ENCODE measurements around the gene RBM4.
A peak's percentile ranks its signal among the peaks of the same experiment; 100 is the strongest.
"Not testable (repeated sequence)": the region's sequence is repeated elsewhere in the genome, so short reads cannot be mapped to it uniquely, and the experiment has no call there.

The RBM4 gene

GRCh38 chr11:66617155-66617834 is 21.2 kb upstream of the RBM4 start:
- FAIRE-seq: no peak

- no peak for FAIRE-seq
Measured at GRCh38 chr11:66619080-66619554, 19.4 kb upstream of the RBM4 start.

GRCh38 chr11:66624450-66624849 is 14.1 kb upstream of the RBM4 start:
- FAIRE-seq: no peak

- no peak for FAIRE-seq
Measured at GRCh38 chr11:66625041-66625751, 13.3 kb upstream of the RBM4 start.

GRCh38 chr11:66625752-66626149 is 12.8 kb upstream of the RBM4 start:
- FAIRE-seq: no peak

GRCh38 chr11:66626382-66626781 is 12.1 kb upstream of the RBM4 start:
- no peak for FAIRE-seq

GRCh38 chr11:66626926-66627325 is 11.6 kb upstream of the RBM4 start:
- no peak for FAIRE-seq

GRCh38 chr11:66628061-66628603 is 10.4 kb upstream of the RBM4 start:
- FAIRE-seq: no peak

GRCh38 chr11:66629356-66629755 is 9.1 kb upstream of the RBM4 start:
- no peak for FAIRE-seq

- FAIRE-seq: no peak
Measured at GRCh38 chr11:66631883-66632282, 6.6 kb upstream of the RBM4 start.

GRCh38 chr11:66632952-66633351 is 5.6 kb upstream of the RBM4 start:
- FAIRE-seq: no peak

- FAIRE-seq: no peak
Measured at GRCh38 chr11:66636411-66636810, 2.1 kb upstream of the RBM4 start.

GRCh38 chr11:66637557-66638176 is 836 bp upstream of the RBM4 start:
- peak; percentile 40 for FAIRE-seq

GRCh38 chr11:66639066-66639813 is 737 bp downstream of the RBM4 start:
- FAIRE-seq: no peak

- not testable (repeated sequence) for FAIRE-seq
Measured at GRCh38 chr11:66639814-66640340, 1.4 kb downstream of the RBM4 start.

- no peak for FAIRE-seq
Measured at GRCh38 chr11:66641834-66642233, 3.3 kb downstream of the RBM4 start.

GRCh38 chr11:66643745-66644437 is 5.4 kb downstream of the RBM4 start:
- FAIRE-seq: no peak

GRCh38 chr11:66646828-66647227 is 8.3 kb downstream of the RBM4 start:
- no peak for FAIRE-seq

- no peak for FAIRE-seq
Measured at GRCh38 chr11:66649903-66650302, 11.4 kb downstream of the RBM4 start.

- FAIRE-seq: no peak
Measured at GRCh38 chr11:66651016-66651415, 12.5 kb downstream of the RBM4 start.

- no peak for FAIRE-seq
Measured at GRCh38 chr11:66652651-66653050, 14.1 kb downstream of the RBM4 start.

GRCh38 chr11:66653123-66653522 is 14.6 kb downstream of the RBM4 start:
- no peak for FAIRE-seq

Data from G401.6 (cell line).